GM19452 (cell line): Measurements from ENCODE around the gene NET1.

ENCODE experiments used
- ATAC-seq: cut with Tn5 transposase; IDR thresholded peaks from one replicate; pipeline ENCODE4 v1.9.1; 2021; ENCODE audit not compliant: unreplicated experiment

The NET1 gene

DNA sequence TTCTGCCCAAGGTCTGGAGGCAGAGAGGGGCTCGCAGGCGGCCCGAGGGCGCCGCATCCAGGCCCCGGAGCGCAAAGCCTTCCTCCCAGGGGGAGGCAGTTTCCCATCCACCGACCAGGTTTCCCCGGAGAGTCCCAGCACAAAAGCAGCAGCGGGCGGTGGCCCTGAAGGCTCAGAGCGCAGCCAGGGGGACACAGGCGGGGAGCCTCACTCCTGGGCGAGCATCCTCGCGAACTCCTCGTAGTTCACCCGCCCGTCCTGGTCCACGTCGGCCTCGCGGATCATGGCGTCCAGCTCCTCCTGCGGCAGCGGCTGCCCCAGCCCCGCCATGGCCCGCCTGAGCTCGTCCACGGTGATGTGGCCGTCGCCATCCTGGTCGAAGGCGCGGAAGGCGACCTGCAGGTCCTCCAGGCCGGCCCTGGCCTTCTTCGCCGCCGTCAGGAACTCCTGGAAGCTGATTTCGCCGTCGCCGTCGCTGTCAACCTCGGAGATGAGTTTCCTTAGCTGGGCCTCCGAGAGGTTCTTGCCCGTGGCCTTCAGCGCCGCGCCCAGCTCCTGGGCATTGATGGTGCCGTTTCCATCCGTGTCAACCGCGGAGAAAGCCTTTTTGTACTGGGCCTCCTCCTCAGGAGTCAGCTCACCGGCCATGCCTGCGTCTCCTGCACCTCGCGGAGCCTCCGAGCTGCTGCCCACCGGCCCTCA lies 86.6 kb downstream of the NET1 start:
- no peak for ATAC-seq

DNA sequence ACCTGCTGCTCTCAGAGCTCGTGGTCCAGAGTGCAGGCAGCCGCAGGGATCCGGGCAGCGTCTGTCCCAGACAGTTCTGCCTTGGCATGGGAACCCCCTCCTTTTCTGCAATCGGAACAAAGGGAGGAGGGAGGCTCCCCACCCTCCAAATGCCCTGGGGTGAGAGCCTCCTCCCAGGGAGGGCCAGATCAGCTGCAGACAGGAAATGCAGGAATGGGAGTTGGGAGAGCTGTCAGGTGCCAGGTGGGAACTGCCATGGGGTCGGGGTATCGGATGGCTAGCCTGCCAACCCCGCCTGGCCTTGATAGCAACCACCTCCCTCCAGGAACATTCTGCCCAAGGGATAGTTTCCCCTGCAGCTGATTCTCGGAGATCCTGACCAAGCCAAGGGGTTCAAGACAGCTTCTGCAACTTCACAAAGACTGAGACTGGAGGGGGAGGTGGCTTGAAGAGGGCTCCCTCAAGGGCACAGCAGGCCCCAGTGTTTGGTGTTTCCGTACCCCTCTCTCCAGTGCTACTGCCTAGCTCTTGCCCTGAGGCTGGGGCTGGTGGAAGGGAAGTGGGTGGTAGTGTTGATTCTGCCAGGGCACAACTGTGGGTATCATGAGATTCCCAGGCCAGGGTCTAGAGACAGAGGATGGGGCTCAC lies 87.3 kb downstream of the NET1 start, which contains the start of gene CALML5:
Gene CALML5, minus strand, starts transcription at position 78 of the 648 bp plus-strand sequence. CDS start 132 bp downstream, outside the sequence.
- no peak for ATAC-seq

DNA sequence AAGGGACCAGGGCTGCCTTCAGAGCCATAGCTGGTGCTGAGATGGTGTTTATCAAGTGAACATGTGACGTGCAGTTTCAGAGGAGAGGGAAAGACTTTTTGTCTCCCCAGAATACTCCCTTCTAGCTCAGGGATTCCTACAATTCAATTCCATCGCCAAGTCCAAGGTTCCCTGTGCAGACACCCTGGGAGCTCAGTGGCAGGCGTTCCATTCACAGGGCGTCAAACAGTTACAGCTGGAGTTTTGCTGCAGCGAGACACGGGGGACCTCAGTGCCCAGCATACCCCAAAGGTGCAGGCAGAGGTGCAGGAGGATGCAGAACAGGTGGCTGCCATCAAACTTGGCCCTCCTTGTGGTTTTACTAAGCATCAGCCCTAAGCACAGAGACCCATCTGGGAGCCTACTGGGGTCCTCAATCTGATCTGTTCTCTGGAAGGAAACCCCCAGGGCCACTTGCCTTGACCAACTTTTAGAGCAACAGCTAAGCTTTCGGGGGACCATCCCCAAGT lies 87.9 kb downstream of the NET1 start:
- no peak for ATAC-seq

DNA sequence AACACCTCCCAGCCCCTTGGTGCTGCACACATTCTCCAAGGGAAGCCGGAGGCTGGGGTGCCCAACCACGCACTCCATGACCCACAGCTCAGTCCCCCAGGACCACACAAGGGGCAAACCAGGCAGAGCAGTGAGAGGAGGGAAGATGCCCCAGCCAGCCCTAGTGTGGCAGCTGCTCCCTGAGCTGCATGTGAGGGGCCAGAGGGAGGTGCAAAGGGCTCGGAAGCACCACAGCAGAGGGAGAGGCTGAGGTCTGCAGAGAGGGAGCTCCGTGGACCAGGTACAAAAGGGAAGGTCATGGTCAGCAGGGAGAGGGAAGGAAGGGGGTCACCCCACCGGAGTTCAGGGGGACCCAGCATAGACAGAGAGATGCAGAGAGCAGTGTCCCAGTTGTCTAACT lies 88.6 kb downstream of the NET1 start:
- ATAC-seq = no peak

DNA sequence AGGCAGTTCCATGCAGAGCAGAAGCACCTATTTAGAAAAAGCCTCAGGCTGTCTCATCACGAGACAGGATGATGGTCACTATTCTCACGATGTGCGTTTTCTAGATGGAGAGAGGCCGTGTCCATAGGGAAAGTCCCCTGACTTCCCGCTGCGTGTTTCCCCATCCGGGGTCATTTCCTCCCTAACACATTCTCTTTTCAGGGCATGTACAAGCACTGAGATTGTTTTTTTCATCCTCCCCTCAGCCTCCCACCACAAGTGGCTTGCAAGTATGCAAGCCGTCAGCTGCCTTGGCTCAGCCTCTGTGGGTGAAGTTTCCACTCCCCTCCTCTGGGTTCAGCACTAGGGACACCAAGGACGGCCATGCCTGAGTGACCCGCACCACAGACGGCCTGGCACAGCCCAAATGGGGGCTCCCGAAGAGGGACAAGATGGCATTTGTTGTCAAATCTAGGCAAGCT lies 89.7 kb downstream of the NET1 start:
- no peak for ATAC-seq

DNA sequence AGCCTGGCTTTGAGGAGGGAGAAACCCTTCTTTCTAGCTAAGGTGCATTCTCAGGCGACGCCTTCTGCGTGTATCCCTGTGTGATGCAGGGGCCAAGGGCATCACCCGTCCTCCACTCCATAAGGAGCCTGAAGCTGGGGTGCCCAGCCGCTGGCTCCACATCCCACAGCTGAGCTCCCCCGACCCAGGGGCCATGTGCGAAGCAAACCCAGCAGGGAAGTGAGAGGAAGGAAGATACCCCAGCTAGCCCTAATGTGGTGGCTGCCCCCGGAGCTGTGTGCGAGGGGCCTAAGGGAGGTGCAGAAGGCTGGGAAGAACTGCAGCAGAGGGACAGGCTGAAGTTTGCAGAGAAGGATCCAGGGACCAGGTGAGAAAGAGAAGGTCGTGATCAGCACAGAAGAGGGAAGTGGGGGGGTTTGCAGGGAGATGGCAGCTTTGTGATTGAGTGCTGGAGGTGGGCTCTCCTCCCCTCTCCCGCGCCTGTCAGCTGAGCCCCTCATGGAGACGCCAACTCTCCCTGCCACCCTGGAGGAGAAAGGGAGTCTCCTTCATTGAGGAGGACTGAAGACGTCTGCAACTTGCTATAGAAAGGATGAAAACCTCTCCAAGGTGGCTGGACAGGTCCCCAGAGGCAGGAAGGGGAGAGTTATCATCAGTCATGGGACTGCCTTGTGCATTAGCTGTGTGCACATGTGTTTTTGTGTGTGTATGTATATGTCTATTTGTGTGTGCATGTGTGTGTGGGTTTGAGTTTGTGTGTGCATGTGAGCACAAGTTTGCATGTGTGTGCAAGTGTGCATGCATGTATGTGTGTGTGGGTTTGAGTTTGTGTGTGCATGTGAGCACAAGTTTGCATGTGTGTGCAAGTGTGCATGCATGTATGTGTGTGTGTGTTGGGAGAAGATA lies 90.5 kb downstream of the NET1 start:
- no peak for ATAC-seq

DNA sequence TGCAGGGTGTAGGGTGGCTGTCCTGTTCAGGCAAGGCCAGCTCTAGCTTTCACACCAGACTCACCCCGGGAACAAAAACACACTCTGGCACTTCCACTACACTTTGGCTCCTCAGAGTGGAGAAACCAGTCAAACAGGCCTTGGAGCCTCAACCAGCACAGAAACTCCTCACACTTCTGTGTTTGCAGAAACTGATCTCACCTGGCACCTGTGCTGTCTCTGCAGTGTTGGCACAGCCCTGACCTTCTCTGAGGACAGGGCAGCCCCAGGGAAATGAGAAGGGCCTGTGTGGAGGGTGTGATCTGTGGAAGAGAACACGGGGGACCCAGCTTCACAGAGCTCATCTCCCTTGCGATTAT lies 91.1 kb downstream of the NET1 start:
- ATAC-seq = no peak

DNA sequence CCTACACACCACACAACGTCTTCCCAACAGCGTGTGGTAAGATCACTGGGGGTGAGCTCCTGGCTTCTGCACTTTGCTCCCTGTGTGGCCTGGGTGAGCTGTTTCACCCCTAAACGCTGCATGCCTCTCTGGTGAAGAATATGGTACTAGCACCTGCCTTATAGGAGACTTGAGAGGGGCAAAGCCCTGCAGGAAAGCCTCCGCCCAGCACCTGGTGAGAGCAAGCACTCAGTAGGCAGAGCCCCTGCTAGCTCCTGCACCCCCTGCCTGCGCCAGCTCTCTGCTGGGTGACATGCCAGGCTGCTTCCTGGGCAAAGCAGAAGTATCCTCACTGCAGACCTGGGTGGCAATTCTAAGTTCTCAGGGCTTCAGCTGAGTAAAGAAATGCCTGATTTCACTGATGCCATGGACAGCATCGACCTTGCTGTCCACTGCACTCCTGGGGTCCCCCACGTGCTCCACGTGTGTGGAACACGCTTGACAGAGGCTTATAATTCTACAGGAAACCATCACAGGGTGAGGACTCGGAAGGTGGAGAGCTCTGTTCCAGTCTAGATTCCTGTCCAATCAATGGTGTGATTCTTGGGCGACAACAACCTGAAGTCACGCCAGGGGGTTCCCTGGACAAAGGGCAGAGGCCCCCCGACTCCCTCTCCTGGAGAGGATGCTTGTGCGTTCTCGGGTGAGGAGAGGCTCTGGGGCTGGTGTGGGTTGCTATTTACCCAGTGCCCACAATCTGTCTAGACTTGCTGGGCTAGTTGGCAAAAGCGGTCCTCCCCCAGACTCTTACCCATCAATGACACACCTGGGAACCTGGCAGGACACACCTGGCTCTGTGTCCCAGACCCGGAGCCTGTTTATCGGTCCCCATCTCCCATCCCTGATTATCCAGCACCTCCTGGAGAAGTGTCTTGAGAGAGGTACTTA lies 92.1 kb downstream of the NET1 start:
- no peak for ATAC-seq

DNA sequence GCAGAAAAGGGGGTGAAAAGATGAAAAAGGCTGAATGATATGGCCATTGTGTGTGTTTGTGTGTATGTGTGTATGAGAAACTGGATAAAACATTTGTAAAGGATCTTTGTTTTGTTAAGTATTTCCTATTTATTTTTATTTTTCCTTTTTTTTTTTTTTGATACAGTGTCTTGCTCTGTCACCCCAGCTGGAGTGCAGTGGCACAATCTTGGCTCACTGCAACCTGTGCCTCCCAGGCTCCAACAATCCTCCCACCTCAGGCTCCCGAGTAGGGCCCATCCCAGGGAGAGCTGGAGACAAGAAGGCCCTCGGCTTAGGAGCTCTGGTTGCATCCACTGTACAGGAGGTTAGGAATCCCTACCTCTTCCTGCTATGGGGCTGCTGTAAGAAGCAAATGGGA lies 93.9 kb downstream of the NET1 start:
- no peak for ATAC-seq

DNA sequence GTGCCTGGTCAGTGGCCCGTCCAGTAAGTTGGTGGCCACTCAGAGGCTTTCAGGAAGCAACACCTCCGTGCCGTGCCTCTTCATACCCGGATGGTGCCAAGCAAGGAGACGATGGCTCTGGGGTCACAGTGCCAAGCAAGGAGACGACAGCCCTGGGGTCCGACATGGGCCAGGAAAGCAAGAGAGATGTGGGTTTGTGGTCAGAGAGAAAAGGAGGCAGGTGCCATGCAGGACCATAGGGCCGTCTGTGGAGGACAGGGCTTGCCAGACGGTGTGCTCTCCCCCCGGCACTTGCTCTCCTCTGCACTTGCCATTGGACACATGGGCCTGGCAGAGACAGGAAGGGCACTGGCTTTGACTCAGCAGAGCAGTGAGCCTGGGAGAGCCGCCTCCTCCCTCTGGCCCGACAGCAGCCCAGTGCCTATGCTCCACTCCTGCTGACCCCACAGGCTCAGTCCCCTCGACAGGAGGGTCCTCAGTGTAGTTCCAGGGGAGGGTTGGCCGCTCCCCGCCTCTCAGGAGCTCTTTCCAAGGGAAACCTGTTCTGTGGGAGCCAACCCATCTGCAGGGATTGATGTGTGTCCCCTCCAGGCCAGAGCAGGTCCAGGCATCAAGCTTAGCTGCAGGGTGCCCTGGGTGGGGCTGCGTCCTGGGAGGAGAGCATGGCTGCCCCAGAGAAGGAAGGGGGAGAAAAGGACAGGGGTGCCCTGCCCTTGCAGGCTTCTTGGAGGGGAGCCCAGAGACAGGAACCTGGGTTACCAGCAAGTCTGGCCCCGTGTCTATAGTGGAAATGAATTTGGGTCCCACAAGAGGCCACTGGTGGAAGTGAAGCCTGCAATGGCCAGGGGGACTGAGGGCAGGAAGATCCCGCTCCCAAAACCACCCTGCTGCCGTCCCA lies 94.6 kb downstream of the NET1 start:
- ATAC-seq = no peak

DNA sequence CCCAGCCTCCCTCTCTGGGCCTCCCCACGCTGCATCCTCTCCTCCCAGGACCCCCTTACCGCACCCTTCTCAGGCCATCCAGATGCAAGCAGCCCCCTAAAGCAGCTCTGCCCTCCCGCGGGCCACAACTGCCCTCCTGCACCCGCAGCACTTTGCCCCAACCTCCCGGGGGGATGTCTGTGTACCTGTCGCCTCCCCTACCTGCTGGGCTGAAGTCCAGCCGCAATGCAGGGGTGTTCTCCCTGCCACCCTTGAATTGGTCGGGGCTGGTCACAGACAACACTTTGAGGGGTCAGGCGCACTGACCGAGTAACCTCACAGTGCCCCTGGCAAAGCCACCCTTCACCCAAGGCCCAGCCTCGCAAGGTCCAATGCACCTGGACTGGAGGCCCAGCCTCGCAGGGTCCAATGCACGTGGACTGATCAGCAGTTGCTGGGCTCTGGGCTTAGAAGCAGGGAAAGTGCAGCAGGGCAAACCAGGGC lies 95.3 kb downstream of the NET1 start:
- no peak for ATAC-seq

DNA sequence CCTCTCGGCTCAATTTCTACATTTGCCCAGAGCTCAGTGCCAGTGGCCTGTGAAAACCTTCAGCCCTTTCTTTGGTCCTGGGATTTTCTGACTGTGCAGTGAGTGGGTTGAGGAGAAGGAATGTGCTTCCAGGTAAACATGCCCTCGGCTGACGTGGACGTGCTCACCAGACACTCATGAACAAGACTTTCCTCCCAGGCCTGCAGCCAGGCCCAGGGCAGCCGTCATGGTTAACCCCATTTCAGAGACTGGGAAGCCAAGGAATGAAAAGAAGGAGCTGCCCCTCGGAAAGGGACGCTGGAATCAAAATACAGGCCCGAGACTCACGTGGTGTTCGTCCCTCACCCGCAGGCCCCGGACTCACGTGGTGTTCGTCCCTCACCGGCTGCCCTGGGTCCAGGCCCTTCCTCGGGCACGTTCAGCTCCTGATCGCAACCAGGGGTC lies 95.8 kb downstream of the NET1 start:
- ATAC-seq = no peak
